ENCODE results near the gene ZNF709.
"Not testable (repeated sequence)": the region's sequence is repeated elsewhere in the genome, so short reads cannot be mapped to it uniquely, and the experiment has no call there.

The ZNF709 gene

GRCh38 chr19:12494260-12494860 is 9.7 kb upstream of the ZNF709 start:
- Histone ChIP-seq H3K27me3 (no peaks in the 10 kb centered on the region), H3K9me3 (replicated peaks in 1 of 11) (peaks cover 15 to 54% (median 33%) of the 10 kb centered on the region in 11 experiments; a peak in 21 of 22 replicates), H3K4me2 (peak overlapping the region; percentile 85 to 96 (median 91); a peak in 17 of 22 replicates), H3K4me3 (peak overlapping the region in 9 of 10 experiments; percentile 58 to 71 (median 69); a peak in 13 of 20 replicates), H4K20me1 (no peaks in the 10 kb centered on the region), H3K9ac (peak overlapping the region in 2 of 11 experiments; percentile 87 to 92; a peak in 3 of 22 replicates), H3K4me1 (peaks cover 0 to 12% (median 8%) of the 10 kb centered on the region in 10 experiments; a peak in 15 of 20 replicates), H3K27ac (no peak overlapping the region), H3K36me3 (no peaks in the 10 kb centered on the region)
- TF ChIP-seq Cebpa-rat (IDR thresholded peaks at IDR 0.05): no peak

- not testable (repeated sequence) for H3K27me3 ChIP-seq
Measured at GRCh38 chr19:12486265-12486783, 1.7 kb upstream of the ZNF709 start.

GRCh38 chr19:12485571-12485970 is 955 bp upstream of the ZNF709 start:
- TF ChIP-seq Cebpa-rat (IDR thresholded peaks at IDR 0.05): no peak
- no peaks in the 10 kb centered on the region for H3K27me3 ChIP-seq
- H3K4me3 ChIP-seq: peak overlapping the region in 9 of 10 experiments; percentile 84 to 96 (median 90); a peak in 12 of 20 replicates
- peaks cover 0 to 21% (median 5%) of the 10 kb centered on the region in 11 experiments; a peak in 6 of 22 replicates for H4K20me1 ChIP-seq
- H3K4me1 ChIP-seq: peaks cover 27 to 44% (median 40%) of the 10 kb centered on the region in 10 experiments
- peak overlapping the region; percentile 75 to 96 (median 92) for H3K4me2 ChIP-seq
- peaks cover 12 to 29% (median 18%) of the 10 kb centered on the region in 11 experiments for H3K9me3 ChIP-seq (replicated peaks in 1 of 11)
- H3K36me3 ChIP-seq: peaks cover 0 to 11% (median 9%) of the 10 kb centered on the region in 11 experiments; a peak in 11 of 22 replicates
- peak overlapping the region in 3 of 11 experiments; percentile 69 to 75 (median 74); a peak in 1 of 22 replicates for H3K27ac ChIP-seq
- peak overlapping the region in 4 of 11 experiments; percentile 84 to 87 (median 86); a peak in 5 of 22 replicates for H3K9ac ChIP-seq

More at GRCh38 chr19:12486265-12486783, 1.7 kb upstream of the ZNF709 start:
- not testable (repeated sequence) for H3K9ac ChIP-seq, H3K4me3 ChIP-seq, H3K27ac ChIP-seq, H3K36me3 ChIP-seq
- H3K4me2 ChIP-seq: peak overlapping the region in 5 of 11 experiments; percentile 90 to 94 (median 92); a peak in 4 of 22 replicates
- peaks cover 0 to 21% (median 5%) of the 10 kb centered on the region in 11 experiments; a peak in 6 of 22 replicates for H4K20me1 ChIP-seq
- H3K4me1 ChIP-seq: peaks cover 27 to 42% (median 38%) of the 10 kb centered on the region in 10 experiments
- peaks cover 4 to 29% (median 15%) of the 10 kb centered on the region in 11 experiments; a peak in 20 of 22 replicates for H3K9me3 ChIP-seq (replicated peaks in 1 of 11)

GRCh38 chr19:12485052-12485416 is 418 bp upstream of the ZNF709 start:
- Histone ChIP-seq H3K4me3 (peak overlapping the region; percentile 84 to 96 (median 90)), H3K9ac (peak overlapping the region; percentile 80 to 89 (median 86)), H3K4me2 (peak overlapping the region; percentile 75 to 96 (median 92)), H3K36me3 (peaks cover 0 to 16% (median 12%) of the 10 kb centered on the region in 11 experiments; a peak in 16 of 22 replicates), H3K27me3 (no peaks in the 10 kb centered on the region), H3K27ac (peak overlapping the region in 9 of 11 experiments; percentile 57 to 80 (median 72); a peak in 17 of 22 replicates), H3K9me3 (replicated peaks in 1 of 11) (peaks cover 17 to 33% (median 22%) of the 10 kb centered on the region in 11 experiments), H4K20me1 (peaks cover 0 to 21% (median 5%) of the 10 kb centered on the region in 11 experiments; a peak in 6 of 22 replicates), H3K4me1 (peaks cover 27 to 44% (median 40%) of the 10 kb centered on the region in 10 experiments)
- no peak for TF ChIP-seq Cebpa-rat (IDR thresholded peaks at IDR 0.05)

GRCh38 chr19:12484011-12484370 is 625 bp downstream of the ZNF709 start:
- Histone ChIP-seq H3K27me3 (no peaks in the 10 kb centered on the region), H4K20me1 (peaks cover 0 to 21% (median 5%) of the 10 kb centered on the region in 11 experiments; a peak in 6 of 22 replicates), H3K27ac (peak overlapping the region; percentile 65 to 84 (median 74)), H3K9ac (peak overlapping the region; percentile 80 to 89 (median 86)), H3K36me3 (peaks cover 7 to 26% (median 22%) of the 10 kb centered on the region in 11 experiments; a peak in 20 of 22 replicates), H3K4me3 (peak overlapping the region; percentile 84 to 96 (median 90)), H3K4me2 (peak overlapping the region; percentile 88 to 96 (median 92)), H3K9me3 (replicated peaks in 1 of 11) (peaks cover 25 to 44% (median 32%) of the 10 kb centered on the region in 11 experiments), H3K4me1 (peaks cover 27 to 44% (median 40%) of the 10 kb centered on the region in 10 experiments)
- TF ChIP-seq Cebpa-rat (IDR thresholded peaks at IDR 0.05): no peak

- peak overlapping the region in 7 of 10 experiments; percentile 14 to 89 (median 36); a peak in 10 of 20 replicates for H3K4me3 ChIP-seq
- TF ChIP-seq Cebpa-rat (IDR thresholded peaks at IDR 0.05): no peak
- peaks cover 27 to 44% (median 40%) of the 10 kb centered on the region in 10 experiments for H3K4me1 ChIP-seq
- H4K20me1 ChIP-seq: peaks cover 0 to 28% (median 5%) of the 10 kb centered on the region in 11 experiments; a peak in 6 of 22 replicates
- H3K4me2 ChIP-seq: peak overlapping the region; percentile 88 to 96 (median 92)
- H3K27ac ChIP-seq: peak overlapping the region in 7 of 11 experiments; percentile 2 to 66 (median 55); a peak in 12 of 22 replicates
- H3K36me3 ChIP-seq: peaks cover 21 to 40% (median 37%) of the 10 kb centered on the region in 11 experiments
- H3K27me3 ChIP-seq: no peaks in the 10 kb centered on the region
- H3K9ac ChIP-seq: peak overlapping the region in 6 of 11 experiments; percentile 13 to 55 (median 47); a peak in 10 of 22 replicates
- peaks cover 40 to 48% (median 42%) of the 10 kb centered on the region in 11 experiments for H3K9me3 ChIP-seq (replicated peaks in 1 of 11)
Measured at GRCh38 chr19:12482509-12482886, 2.1 kb downstream of the ZNF709 start.

- H3K36me3 ChIP-seq: peaks cover 22 to 46% (median 41%) of the 10 kb centered on the region in 11 experiments
Measured at GRCh38 chr19:12481781-12482508, 2.7 kb downstream of the ZNF709 start.

More at GRCh38 chr19:12481781-12482508, 2.7 kb downstream of the ZNF709 start:
- peak overlapping the region in 6 of 11 experiments; percentile 13 to 55 (median 46); a peak in 10 of 22 replicates for H3K9ac ChIP-seq
- TF ChIP-seq Cebpa-rat (IDR thresholded peaks at IDR 0.05): no peak
- peaks cover 27 to 44% (median 40%) of the 10 kb centered on the region in 10 experiments for H3K4me1 ChIP-seq
- peak overlapping the region in 7 of 11 experiments; percentile 2 to 66 (median 55); a peak in 12 of 22 replicates for H3K27ac ChIP-seq
- H4K20me1 ChIP-seq: peaks cover 0 to 28% (median 5%) of the 10 kb centered on the region in 11 experiments; a peak in 6 of 22 replicates
- H3K4me2 ChIP-seq: peak overlapping the region; percentile 88 to 96 (median 92)
- H3K27me3 ChIP-seq: no peaks in the 10 kb centered on the region
- H3K4me3 ChIP-seq: peak overlapping the region in 6 of 10 experiments; percentile 31 to 89 (median 42); a peak in 9 of 20 replicates
- peaks cover 45 to 54% (median 48%) of the 10 kb centered on the region in 11 experiments for H3K9me3 ChIP-seq (replicated peaks in 1 of 11)
